Thyroid gland (tissue), 4 donors: ENCODE data around the gene ALOXE3. TPM values are rescaled to one million over a fixed set of nuclear protein-coding genes. Genes with fewer than 3 reads are reported as not detected.
A peak's percentile ranks its signal among the peaks of the same experiment; 100 is the strongest.

Experiments
- DNase-seq, 2 donors: peaks; one replicate each; pipeline ENCODE4 v3.0.0-alpha.2; 2019
- H3K27ac ChIP-seq, 3 donors: fragments of 200-600 bp; sonication (generic); 1 replicate in 2 of 3; 2 replicates in 1 of 3; pipeline ENCODE4 v1.5.1; 2016 to 2019; ENCODE audit warnings: mild to moderate bottlenecking in 1 of 3, moderate library complexity in 1 of 3
- H3K27me3 ChIP-seq: fragments of 200-600 bp; sonication (generic); one replicate; pipeline ENCODE4 v1.5.1; 2019
- H3K36me3 ChIP-seq, 2 donors: fragments of 200-600 bp; sonication (generic); one replicate each; pipeline ENCODE4 v1.5.1; 2016 to 2019
- H3K4me1 ChIP-seq, 2 donors: fragments of 200-600 bp; sonication (generic); one replicate each; pipeline ENCODE4 v1.5.1; 2017 to 2019
- H3K4me3 ChIP-seq, 3 donors: fragments of 200-600 bp; sonication (generic); replicated peaks in 1 of 3; 1 replicate in 2 of 3; 2 replicates in 1 of 3; pipeline ENCODE4 v1.5.1; 2016; ENCODE audit warnings: mild to moderate bottlenecking in 1 of 3
- H3K9me3 ChIP-seq: fragments of 200-600 bp; sonication (generic); one replicate; pipeline ENCODE4 v1.5.1; 2017
- CTCF ChIP-seq, 6 experiments: fragments of 200-600 bp in 3 of 6; fragments of 450-650 bp in 3 of 6; sonication (generic) in 3 of 6; IDR thresholded peaks; one replicate each; pipeline ENCODE4 v1.5.1; 2016 to 2019; ENCODE audit warnings: antibody characterized with exemption in 6 of 6, mild to moderate bottlenecking in 2 of 6, inconsistent platforms in 1 of 6, moderate library complexity in 1 of 6
- POLR2A ChIP-seq, 2 donors: fragments of 450-650 bp; IDR thresholded peaks; one replicate each; pipeline ENCODE4 v1.6.1; 2017; ENCODE audit warnings: antibody characterized with exemption in 2 of 2, mild to moderate bottlenecking in 2 of 2, moderate library complexity in 1 of 2
- WGBS, 2 donors: methylation state at CpG; one replicate each; pipeline ENCODE4 v1.1.5; 2017; 5-methylcytosine and 5-hydroxymethylcytosine counted together
- intact Hi-C: fragments of 100-400 bp; cut with DNase I; formaldehyde crosslinking; loops from one replicate; pipeline ENCODE4 v1.15.1; 2023
- total RNA-seq, 4 donors: library from RNA; depleted of rRNA; stranded (reverse); fragments of >200 nt; gene quantifications; one replicate each; pipeline ENCODE4 v1.2.3, GENCODE V29; 2016

Gene ALOXE3
- total RNA-seq, 4 donors from 2014 or later, result not detected

- intact Hi-C loops, result no loop called here
- Histone ChIP-seq H3K9me3 (no peaks in the 10 kb centered on the region), H3K4me1 (peaks cover 35 to 64% of the 10 kb centered on the region in 2 donors), H3K27me3 (no peaks in the 10 kb centered on the region), H3K4me3 (peak overlapping the region; percentile 98 to 99 (median 99)), H3K27ac (peak overlapping the region; percentile 98 to 100 (median 100)), H3K36me3 (peaks cover 0 to 13% of the 10 kb centered on the region in 2 donors)
- no peak for DNase-seq
- 53 to 68% methylated on average over 17 of the region's 19 CpGs for WGBS, 2 donors
- no peak for TF ChIP-seq CTCF (IDR thresholded peaks at IDR 0.05)
- TF ChIP-seq POLR2A (IDR thresholded peaks at IDR 0.05), result no peak
These were observed 43.2 kb upstream of the ALOXE3 start for GRCh38 chr17:8161289-8162232.

GRCh38 chr17:8160741-8161221 is 42.5 kb upstream of the ALOXE3 start:
- H3K9me3 ChIP-seq, result no peaks in the 10 kb centered on the region
- no peaks in the 10 kb centered on the region for H3K27me3 ChIP-seq
- intact Hi-C loops, result no loop called here
- TF ChIP-seq POLR2A (IDR thresholded peaks at IDR 0.05), result no peak
- no peak for TF ChIP-seq CTCF (IDR thresholded peaks at IDR 0.05)
- H3K36me3 ChIP-seq, result peaks cover 0 to 13% of the 10 kb centered on the region in 2 donors
- 61 to 62% methylated on average over 5 of the region's 5 CpGs for WGBS, 2 donors
- H3K4me3 ChIP-seq, result no peak overlapping the region
- DNase-seq, result no peak
- peak overlapping the region; percentile 34 to 100 (median 98) for H3K27ac ChIP-seq
- peaks cover 35 to 64% of the 10 kb centered on the region in 2 donors for H3K4me1 ChIP-seq

GRCh38 chr17:8160224-8160577 is 41.9 kb upstream of the ALOXE3 start:
- H3K27me3 ChIP-seq, result no peaks in the 10 kb centered on the region
- intact Hi-C loops, result no loop called here
- H3K9me3 ChIP-seq, result no peaks in the 10 kb centered on the region
- TF ChIP-seq CTCF (IDR thresholded peaks at IDR 0.05) (no peak), POLR2A (IDR thresholded peaks at IDR 0.05) (no peak)
- no peak for DNase-seq
- H3K27ac ChIP-seq, result peak overlapping the region in 2 of 3 donors; percentile 98 to 100
- WGBS, 2 donors, result 71% methylated on average over 4 of the region's 4 CpGs
- peaks cover 35 to 64% of the 10 kb centered on the region in 2 donors for H3K4me1 ChIP-seq
- peaks cover 0 to 13% of the 10 kb centered on the region in 2 donors for H3K36me3 ChIP-seq
- H3K4me3 ChIP-seq, result no peak overlapping the region

- Histone ChIP-seq H3K36me3 (peaks cover 0 to 13% of the 10 kb centered on the region in 2 donors), H3K9me3 (no peaks in the 10 kb centered on the region), H3K4me3 (no peak overlapping the region), H3K27me3 (no peaks in the 10 kb centered on the region), H3K4me1 (peaks cover 33 to 61% of the 10 kb centered on the region in 2 donors), H3K27ac (peak overlapping the region in 2 of 3 donors; percentile 98 to 100)
- no peak for DNase-seq
- no peak for TF ChIP-seq POLR2A (IDR thresholded peaks at IDR 0.05)
- no peak for TF ChIP-seq CTCF (IDR thresholded peaks at IDR 0.05)
- intact Hi-C loops, result no loop called here
- WGBS, 2 donors, result 78 to 84% methylated on average over 4 of the region's 4 CpGs
These were observed 41.3 kb upstream of the ALOXE3 start for GRCh38 chr17:8159459-8160223.
